ENCODE measurements around the gene BRAF.
"Not testable (repeated sequence)": the region's sequence is repeated elsewhere in the genome, so short reads cannot be mapped to it uniquely, and the experiment has no call there.

- TF ChIP-seq CTCF, POLR2AphosphoS5, POLR2A (IDR thresholded peaks at IDR 0.05): not testable (repeated sequence)
These were observed 17.5 kb upstream of the BRAF start for GRCh38 chr7:140942242-140942641.

Data from prostate gland (tissue), 2 donors.